Gastrocnemius medialis (tissue), 4 donors: ENCODE data around the gene NBPF14.
"Not testable (repeated sequence)": the region's sequence is repeated elsewhere in the genome, so short reads cannot be mapped to it uniquely, and the experiment has no call there.

Experiments
- POLR2A ChIP-seq, 2 donors: fragments of 450-650 bp; IDR thresholded peaks; one replicate each; pipeline ENCODE4 v1.6.1; 2017; ENCODE audit warnings: antibody characterized with exemption in 2 of 2, mild to moderate bottlenecking in 2 of 2, moderate library complexity in 2 of 2
- TF ChIP-seq, protein P1 (sequence below), 5 experiments: fragments of 450-650 bp in 3 of 5; fragments of 200-600 bp in 2 of 5; sonication (generic) in 2 of 5; IDR thresholded peaks in 4 of 5; conservative IDR thresholded peaks in 1 of 5; 1 replicate in 4 of 5; 2 replicates in 1 of 5; pipeline ENCODE4 v1.5.1; 2016 to 2019; ENCODE audit warnings: antibody characterized with exemption in 5 of 5, mild to moderate bottlenecking in 3 of 5, moderate library complexity in 3 of 5

DNA sequence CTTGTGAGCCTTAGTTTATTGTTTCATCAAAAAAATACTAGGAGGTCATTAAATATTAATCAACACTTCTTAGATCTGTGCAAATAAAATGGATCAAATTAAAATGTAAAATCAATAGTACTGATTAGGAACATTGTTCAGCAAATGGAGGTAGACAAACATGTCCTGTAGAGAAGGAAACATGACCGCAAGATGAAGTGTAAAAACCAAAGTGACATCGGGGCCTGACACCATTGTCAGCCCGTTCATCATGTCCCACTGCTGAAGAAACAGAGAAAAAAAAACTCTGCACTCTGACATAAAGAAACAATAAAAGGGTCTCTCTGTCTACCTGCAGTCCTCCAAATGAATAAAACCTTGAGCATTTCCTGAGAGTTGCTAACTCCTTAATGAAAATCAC is 81.5 kb downstream of the NBPF14 start:
- TF ChIP-seq, protein P1, sequence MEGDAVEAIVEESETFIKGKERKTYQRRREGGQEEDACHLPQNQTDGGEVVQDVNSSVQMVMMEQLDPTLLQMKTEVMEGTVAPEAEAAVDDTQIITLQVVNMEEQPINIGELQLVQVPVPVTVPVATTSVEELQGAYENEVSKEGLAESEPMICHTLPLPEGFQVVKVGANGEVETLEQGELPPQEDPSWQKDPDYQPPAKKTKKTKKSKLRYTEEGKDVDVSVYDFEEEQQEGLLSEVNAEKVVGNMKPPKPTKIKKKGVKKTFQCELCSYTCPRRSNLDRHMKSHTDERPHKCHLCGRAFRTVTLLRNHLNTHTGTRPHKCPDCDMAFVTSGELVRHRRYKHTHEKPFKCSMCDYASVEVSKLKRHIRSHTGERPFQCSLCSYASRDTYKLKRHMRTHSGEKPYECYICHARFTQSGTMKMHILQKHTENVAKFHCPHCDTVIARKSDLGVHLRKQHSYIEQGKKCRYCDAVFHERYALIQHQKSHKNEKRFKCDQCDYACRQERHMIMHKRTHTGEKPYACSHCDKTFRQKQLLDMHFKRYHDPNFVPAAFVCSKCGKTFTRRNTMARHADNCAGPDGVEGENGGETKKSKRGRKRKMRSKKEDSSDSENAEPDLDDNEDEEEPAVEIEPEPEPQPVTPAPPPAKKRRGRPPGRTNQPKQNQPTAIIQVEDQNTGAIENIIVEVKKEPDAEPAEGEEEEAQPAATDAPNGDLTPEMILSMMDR (IDR thresholded peaks at IDR 0.05 in 4 of 5, conservative IDR thresholded peaks at IDR 0.05 in 1 of 5), result not testable (repeated sequence)
- not testable (repeated sequence) for TF ChIP-seq POLR2A (IDR thresholded peaks at IDR 0.05)
